ENCODE measurements around the gene IRX5.
A peak's percentile ranks its signal among the peaks of the same experiment; 100 is the strongest.

The IRX5 gene

GRCh38 chr16:54930005-54930868 lies at the start of gene IRX5:
IRX5 (plus strand) TSS chr16:54930865; CDS start chr16:54931199, 334 bp downstream.
- ChIA-PET POLR2A (interaction anchor here (0.7 kb wide), 1 partner anchor 19 kb away, joined by 3 read pairs; no protein-coding TSS in a partner anchor), CTCF (interaction anchor here (1.5 kb wide), 1 partner anchor 86 kb away, joined by 3 read pairs; no protein-coding TSS in a partner anchor)
- TF ChIP-seq, protein P1, sequence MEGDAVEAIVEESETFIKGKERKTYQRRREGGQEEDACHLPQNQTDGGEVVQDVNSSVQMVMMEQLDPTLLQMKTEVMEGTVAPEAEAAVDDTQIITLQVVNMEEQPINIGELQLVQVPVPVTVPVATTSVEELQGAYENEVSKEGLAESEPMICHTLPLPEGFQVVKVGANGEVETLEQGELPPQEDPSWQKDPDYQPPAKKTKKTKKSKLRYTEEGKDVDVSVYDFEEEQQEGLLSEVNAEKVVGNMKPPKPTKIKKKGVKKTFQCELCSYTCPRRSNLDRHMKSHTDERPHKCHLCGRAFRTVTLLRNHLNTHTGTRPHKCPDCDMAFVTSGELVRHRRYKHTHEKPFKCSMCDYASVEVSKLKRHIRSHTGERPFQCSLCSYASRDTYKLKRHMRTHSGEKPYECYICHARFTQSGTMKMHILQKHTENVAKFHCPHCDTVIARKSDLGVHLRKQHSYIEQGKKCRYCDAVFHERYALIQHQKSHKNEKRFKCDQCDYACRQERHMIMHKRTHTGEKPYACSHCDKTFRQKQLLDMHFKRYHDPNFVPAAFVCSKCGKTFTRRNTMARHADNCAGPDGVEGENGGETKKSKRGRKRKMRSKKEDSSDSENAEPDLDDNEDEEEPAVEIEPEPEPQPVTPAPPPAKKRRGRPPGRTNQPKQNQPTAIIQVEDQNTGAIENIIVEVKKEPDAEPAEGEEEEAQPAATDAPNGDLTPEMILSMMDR (IDR thresholded peaks at IDR 0.05; ENCODE audit: control extremely low read depth, extremely low read depth, low read depth, missing control alignments) = no peak
- DNase-seq (ENCODE audit: extremely low spot score) = peak; percentile 43

DNA sequence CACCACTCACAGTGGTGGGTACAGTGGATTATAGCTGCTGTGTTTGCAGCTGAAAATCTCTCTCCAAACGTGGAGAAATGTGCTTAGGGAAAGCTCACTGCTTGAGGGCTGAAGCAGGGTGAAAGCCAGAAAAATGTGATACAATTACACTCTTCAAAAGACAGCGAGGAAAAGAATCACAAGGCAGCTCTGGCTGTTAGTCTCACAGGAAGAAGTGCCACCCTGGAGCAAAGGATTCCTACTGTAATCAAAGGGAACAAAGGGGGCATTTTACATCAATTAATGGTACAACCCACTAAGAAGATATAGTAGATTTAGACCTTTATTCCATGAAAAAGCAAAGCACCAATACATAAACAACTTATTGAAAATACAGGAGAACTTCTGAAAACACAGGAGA lies 48.1 kb upstream of the IRX5 start:
- ChIA-PET POLR2A (no interaction called here), CTCF (no interaction called here)
- TF ChIP-seq, protein P1 (IDR thresholded peaks at IDR 0.05; ENCODE audit: control extremely low read depth, extremely low read depth, low read depth, missing control alignments) = no peak
- no peak for DNase-seq (ENCODE audit: extremely low spot score)

DNA sequence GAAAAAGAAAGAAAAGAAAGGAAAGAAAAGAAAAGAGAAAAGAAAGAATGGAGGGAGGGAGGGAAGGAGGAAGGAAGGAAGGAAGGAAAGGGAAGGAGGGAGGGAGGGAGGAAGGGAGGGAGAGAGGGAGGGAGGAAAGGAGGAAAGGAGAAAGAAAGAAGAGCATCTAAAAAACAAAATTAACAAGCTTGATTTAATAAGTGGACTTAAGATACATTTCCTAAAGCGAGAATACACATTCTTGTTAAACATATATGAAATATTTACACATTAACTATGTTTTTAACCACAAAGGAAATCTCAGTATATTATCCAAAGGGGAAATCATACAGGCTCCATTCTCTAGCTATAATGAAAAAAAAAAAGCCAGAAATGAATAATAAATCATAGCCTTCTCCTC lies 47.3 kb upstream of the IRX5 start:
- POLR2A ChIA-PET = no interaction called here

GRCh38 chr16:54886078-54886477 lies 44.6 kb upstream of the IRX5 start:
- TF ChIP-seq, protein P1 (IDR thresholded peaks at IDR 0.05; ENCODE audit: control extremely low read depth, extremely low read depth, low read depth, missing control alignments) = no peak
- CTCF ChIA-PET = interaction anchor here (1.1 kb wide), 1 partner anchor 26 kb away, joined by 3 read pairs; no protein-coding TSS in a partner anchor
- POLR2A ChIA-PET = no interaction called here
- no peak for DNase-seq (ENCODE audit: extremely low spot score)

More for the DNA sequence above, 47.3 kb upstream of the IRX5 start:
- TF ChIP-seq, protein P1 (IDR thresholded peaks at IDR 0.05; ENCODE audit: control extremely low read depth, extremely low read depth, low read depth, missing control alignments) = no peak
- CTCF ChIA-PET = no interaction called here
- DNase-seq (ENCODE audit: extremely low spot score) = no peak

GRCh38 chr16:54890381-54890780 lies 40.3 kb upstream of the IRX5 start:
- TF ChIP-seq, protein P1 (IDR thresholded peaks at IDR 0.05; ENCODE audit: control extremely low read depth, extremely low read depth, low read depth, missing control alignments) = no peak
- CTCF ChIA-PET = interaction anchor here (0.9 kb wide), 1 partner anchor 10 kb away, joined by 3 read pairs; no protein-coding TSS in a partner anchor
- no peak for DNase-seq (ENCODE audit: extremely low spot score)
- POLR2A ChIA-PET = no interaction called here

DNA sequence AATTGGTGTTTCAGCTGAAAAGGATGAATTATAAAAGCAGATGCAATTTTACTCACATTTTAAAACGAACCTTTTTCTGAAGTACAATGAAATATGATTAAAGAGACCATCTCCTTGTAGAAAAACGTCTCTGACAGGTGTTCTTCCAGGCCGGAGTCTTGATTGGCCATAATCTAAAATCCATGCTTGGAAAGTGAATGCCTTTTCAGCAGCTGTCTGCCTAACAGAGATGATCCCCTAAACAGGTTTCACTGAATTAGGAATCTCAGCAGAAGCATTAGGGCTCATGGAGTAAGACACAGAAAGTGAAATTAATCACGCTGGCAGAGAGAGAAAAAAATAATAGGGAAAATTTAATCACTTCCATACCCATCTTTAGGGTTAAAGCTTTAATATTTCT lies 39.3 kb upstream of the IRX5 start:
- ChIA-PET CTCF (no interaction called here), POLR2A (no interaction called here)
- DNase-seq (ENCODE audit: extremely low spot score) = no peak
- TF ChIP-seq, protein P1 (IDR thresholded peaks at IDR 0.05; ENCODE audit: control extremely low read depth, extremely low read depth, low read depth, missing control alignments) = no peak
